T47D (cell line): ENCODE data around the gene S100A13.
"Not testable (repeated sequence)": the region's sequence is repeated elsewhere in the genome, so short reads cannot be mapped to it uniquely, and the experiment has no call there.

Source experiments
- DNase-seq, 2 experiments: peaks; one replicate each; pipeline versions ENCODE4 v3.0.0 to v3.0.0-alpha.2; 2011 to 2012; ENCODE audit warnings: low read depth in 1 of 2, low spot score in 1 of 2
- JUND ChIP-seq: IDR thresholded peaks from 2 replicates; pipeline ENCODE4 v1.6.1; 2012; ENCODE audit warnings: low read depth
- in situ Hi-C: cut with HindIII; loops from 2 replicates; pipeline ENCODE4 v1.10.0; 2016; ENCODE audit warnings: low sequenced_read_pairs, low pct_unique_long_range_greater_than_20kb

The S100A13 gene

DNA sequence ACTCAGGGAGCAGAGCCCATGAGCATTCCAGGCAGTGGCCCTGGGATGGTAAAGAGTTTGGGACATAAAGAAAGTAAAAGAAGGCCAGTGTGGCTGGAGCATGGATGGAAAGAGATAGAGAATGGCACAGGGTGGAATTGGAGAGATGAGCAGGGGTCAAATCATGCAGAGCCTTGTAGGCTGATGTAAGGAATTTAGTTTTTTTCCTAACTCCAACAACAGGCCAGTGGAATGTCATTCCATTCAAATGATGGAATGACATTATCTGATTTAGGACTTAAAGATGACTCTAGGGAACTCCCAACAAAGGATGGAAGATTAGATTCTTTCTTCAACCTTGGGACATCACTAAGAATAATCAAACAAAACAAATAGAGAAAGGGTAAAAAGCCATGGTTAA is 48.8 kb downstream of the S100A13 start:
- in situ Hi-C loops, result no loop called here
- TF ChIP-seq JUND, result no peak
- no peak for DNase-seq

GRCh38 chr1:153577624-153578051 is 49.7 kb downstream of the S100A13 start:
- no peak for TF ChIP-seq JUND
- in situ Hi-C loops, result no loop called here
- no peak for DNase-seq

- no peak for DNase-seq
- in situ Hi-C loops, result no loop called here
- no peak for TF ChIP-seq JUND
Observed at GRCh38 chr1:153577138-153577537, 50.2 kb downstream of the S100A13 start.

GRCh38 chr1:153575497-153575896 is 51.8 kb downstream of the S100A13 start:
- in situ Hi-C loops, DNase-seq: not testable (repeated sequence)

DNA sequence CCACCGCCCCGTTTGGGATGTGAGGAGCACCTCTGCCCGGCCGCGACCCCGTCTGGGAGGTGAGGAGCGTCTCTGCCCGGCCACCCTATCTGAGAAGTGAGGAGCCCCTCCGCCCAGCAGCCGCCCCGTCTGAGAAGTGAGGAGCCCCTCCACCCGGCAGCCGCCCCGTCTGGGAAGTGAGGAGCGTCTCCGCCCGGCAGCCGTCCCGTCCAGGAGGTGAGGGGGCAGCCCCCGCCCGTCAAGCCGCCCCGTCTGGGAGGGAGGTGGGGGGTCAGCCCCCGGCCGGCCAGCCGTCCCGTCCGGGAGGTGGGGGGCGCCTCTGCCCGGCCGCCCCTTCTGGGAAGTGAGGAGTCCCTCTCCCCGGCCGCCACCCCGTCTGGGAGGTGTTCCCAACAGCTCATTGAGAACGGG is 52.2 kb downstream of the S100A13 start:
- in situ Hi-C loops, DNase-seq: not testable (repeated sequence)

GRCh38 chr1:153573351-153573750 is 54.0 kb downstream of the S100A13 start:
- TF ChIP-seq JUND, result no peak
- no peak for DNase-seq
- in situ Hi-C loops, result no loop called here

DNA sequence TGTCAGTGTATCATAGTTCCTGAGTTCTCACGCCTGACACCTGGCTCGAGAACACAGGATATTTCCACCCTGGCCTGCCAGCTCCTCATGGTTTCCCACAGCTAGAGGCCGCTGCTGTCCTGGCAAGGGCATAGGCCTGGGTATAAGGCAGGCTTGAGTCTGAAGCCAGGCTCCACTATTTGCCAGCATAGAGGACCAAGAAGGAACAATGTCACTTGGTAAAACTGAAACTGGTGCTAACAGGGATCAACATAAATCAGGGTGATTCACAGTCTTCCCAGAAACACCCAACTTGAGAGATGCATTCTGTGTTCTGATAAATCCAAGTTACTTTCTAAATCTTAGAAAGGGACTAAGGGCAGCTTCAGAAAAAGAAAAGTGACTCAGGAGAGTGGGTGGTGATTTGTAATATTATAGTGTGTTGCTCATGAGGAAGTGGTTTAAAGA is 54.7 kb downstream of the S100A13 start:
- in situ Hi-C loops, result no loop called here
- no peak for TF ChIP-seq JUND
- DNase-seq, result peak; percentile 90 to 94

DNA sequence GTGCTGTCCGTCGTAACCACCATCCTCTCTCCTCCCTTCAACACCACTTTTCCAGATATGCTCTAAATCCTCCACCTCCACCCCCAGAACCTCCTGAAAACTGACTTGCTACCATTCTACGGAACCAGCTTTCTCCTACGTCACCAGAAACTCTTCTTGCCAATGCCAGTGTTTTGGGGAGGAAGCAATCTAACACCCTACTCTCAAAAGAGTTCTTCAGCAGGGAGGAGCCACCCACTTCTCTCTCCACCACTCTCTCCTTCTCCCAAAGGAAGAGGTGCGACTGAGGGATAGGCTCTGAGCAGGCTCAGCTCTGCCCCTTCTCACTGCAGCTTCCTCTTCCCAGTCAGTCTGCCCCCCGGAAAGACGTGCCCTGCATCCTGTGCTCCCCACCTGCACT is 55.6 kb downstream of the S100A13 start:
- in situ Hi-C loops, result no loop called here

DNA sequence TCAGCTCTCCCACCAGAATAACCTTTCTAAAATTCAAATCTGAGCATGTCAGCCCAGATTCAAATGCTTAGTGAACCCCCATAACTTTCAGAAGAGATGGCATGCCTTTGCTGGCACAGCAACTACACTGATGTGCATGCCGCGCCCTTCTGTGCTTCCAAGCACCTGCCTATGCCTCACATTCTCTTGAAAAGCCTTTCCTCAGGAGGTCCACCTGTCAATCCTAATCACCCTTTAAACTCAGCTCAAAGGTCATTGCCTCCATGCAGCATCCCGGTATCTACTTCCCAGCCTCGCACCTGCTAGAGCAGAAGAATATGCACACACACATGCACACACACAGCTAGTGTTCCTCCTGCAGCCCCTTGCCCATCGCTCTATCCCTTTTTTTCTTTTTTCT is 56.4 kb downstream of the S100A13 start:
- no peak for TF ChIP-seq JUND
- no peak for DNase-seq
- in situ Hi-C loops, result no loop called here

More for the DNA sequence above, 55.6 kb downstream of the S100A13 start:
- TF ChIP-seq JUND, result no peak
- DNase-seq, result no peak

- no peak for TF ChIP-seq JUND
- in situ Hi-C loops, result no loop called here
- DNase-seq, result no peak
Observed at GRCh38 chr1:153569465-153569864, 57.8 kb downstream of the S100A13 start.
